HG03103 (cell line): Measurements from ENCODE around the gene LIMA1.
A peak's percentile ranks its signal among the peaks of the same experiment; 100 is the strongest.

ENCODE experiments used
- ATAC-seq: cut with Tn5 transposase; IDR thresholded peaks from one replicate; pipeline ENCODE4 v1.9.1; 2021; ENCODE audit warnings: low read depth; ENCODE audit not compliant: unreplicated experiment

LIMA1 gene

GRCh38 chr12:50192236-50192635 is 91.1 kb downstream of the LIMA1 start:
- ATAC-seq = no peak

DNA sequence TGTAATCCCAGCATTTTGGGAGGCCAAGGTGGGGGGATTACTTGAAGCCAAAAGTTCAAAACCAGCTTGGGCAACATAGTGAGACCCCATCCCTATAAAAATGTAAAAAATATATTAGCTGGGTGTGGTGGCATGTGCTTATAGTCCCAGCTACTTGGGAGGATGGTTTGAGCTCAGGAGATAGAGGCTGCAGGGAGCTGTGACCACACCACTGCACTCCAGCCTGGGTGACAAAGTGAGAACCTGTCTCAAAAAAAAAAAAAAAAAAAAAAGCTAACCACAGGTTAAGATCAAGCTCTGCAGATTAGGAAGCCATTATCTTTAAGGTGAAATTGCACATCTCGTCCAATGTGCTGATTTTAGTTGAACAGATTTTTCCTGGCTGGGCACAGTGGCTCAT is 92.5 kb downstream of the LIMA1 start:
- ATAC-seq = no peak

DNA sequence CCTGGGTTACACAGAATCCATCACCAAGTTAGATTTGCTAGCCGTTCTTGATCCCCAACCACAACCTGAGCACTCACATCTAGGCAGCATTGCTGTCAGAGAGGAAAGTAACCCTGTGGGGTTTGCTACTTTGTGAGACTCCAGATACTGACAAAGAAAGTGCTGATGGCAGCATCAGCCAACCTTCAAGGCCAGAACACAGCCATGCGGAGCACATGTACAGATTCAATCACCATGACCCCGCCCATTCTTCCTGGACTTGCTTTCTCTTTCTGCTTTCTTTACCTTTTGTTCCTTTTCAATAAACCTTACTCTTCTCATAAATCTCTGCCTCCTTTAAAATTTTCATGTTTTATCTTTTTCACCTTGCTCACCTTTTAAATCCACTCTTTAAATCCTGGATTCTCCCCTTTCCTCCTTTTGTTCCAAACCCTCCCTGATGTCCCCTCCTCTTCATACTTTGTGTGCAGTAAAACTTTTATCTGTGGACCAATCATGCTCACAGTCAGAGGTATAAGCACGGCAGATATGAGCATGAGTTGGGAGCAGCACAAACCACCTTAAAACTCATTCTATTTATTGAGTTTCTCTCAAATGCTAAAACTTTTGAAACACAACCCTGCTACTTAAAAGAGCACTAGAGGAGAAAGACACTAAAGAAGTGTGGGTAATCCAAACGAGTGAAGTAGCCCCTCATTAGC is 94.3 kb downstream of the LIMA1 start:
- no peak for ATAC-seq

GRCh38 chr12:50188241-50188781 is 95.0 kb downstream of the LIMA1 start:
- ATAC-seq = no peak

- ATAC-seq = no peak
Measured at GRCh38 chr12:50187084-50187900, 96.0 kb downstream of the LIMA1 start.

DNA sequence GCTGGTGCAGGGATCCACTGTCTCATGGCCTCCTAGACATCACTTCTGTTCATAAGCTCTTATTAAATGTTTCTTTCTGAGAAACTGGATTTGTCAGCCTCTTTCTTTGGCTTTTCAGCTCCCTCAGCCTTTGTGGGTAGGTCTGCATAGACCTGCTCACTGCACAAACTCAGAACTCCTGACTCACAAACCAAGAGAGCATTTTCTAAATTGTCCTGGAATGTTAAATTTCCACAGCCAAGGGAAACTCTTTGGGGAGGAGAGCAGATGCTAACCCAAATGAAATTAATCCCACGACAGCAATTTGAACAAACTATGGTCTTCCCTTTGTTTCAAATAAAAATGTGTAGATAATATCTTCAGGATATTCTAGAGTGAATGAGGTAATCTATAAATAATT is 96.6 kb downstream of the LIMA1 start:
- no peak for ATAC-seq

GRCh38 chr12:50185970-50186663 is 97.2 kb downstream of the LIMA1 start:
- ATAC-seq = no peak

DNA sequence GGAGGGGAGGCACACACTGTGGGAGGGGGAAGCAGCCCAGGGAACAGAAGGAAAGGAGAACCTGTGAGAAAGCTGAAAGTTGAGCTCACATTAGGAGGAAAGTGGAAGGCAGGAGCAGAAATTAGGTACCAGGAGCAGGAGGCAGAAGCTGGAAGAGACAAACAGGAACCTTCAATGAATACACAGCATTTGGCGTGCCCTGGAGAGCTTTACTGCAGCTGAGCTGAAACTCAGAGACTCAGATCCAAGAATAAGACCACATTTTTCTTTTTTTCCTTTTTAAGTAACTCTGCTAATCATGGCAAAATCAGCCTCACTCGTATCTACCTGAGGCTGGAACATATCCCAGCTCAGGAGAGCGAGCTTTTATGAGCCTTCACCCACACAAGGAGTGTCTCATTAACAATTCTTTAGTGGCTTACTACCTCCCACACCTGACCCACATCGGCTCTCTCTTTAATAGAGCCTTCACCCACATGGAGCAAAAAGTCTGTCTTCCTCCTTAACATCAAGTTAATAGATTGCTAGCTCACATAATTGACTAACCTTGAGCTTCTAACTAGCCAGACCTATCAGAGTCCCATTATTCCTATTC is 97.9 kb downstream of the LIMA1 start:
- no peak for ATAC-seq

GRCh38 chr12:50184261-50184660 is 99.1 kb downstream of the LIMA1 start:
- ATAC-seq = no peak

GRCh38 chr12:50182461-50182860 is 100.9 kb downstream of the LIMA1 start:
- no peak for ATAC-seq

GRCh38 chr12:50181691-50182090 is 101.6 kb downstream of the LIMA1 start:
- no peak for ATAC-seq

GRCh38 chr12:50175716-50176026 is 107.6 kb downstream of the LIMA1 start:
- ATAC-seq = no peak

- no peak for ATAC-seq
Measured at GRCh38 chr12:50174971-50175715, 108.2 kb downstream of the LIMA1 start.

DNA sequence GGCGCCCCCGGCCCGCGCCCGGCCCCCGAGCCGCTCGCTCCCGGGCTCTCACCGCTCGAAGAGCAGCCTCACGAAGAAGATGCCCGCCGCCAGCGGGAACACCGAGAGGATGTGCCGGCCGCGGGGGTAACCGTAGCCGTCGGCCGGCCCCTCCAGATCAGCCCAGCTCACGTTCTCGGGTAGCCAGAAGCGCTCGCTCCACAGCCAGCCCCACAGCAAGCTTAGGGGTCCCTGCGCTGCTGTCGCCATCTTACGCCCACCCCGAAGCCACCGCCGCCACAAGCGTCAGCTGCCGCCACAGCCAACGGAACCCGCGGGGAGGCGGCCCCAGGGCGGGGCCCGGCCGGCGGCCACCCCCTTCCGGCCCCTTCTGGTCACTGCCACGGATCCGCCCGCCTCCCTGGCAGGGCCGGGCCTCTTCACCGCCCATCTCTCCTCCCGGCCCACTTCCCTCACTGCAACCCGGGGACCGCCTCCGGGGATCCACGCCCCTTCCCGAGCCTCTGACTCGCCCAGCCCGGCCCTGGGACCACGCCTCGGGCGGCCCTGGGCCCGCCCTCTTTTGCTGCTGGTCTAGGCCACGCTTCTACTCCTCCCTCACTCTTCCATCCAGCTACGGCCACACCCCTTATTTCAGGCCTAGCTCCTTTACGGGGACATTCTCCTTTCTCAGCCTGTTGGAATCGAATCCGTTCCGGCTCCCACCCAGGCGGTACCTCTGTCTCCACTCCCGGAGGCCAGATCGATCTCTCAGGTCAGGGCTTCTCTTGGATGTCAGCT is 116.1 kb downstream of the LIMA1 start, which contains the start of gene CERS5:
CERS5 (minus strand) TSS at position 321 of the 780 bp plus-strand sequence; CDS start at position 249, 72 bp downstream.
- peak; percentile 97 for ATAC-seq

DNA sequence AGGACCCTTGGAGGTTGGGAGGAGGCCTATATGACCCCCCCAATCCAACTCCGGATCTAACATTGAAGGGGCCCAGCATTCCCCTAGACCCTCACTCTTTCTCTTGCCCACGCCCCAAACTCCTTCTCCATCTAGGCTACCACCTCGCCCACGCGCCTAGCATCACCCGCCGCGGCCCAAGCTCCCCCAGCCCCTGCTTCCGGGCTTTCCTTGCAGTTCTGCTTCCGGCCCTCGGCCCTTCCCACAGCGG is 116.6 kb downstream of the LIMA1 start:
- no peak for ATAC-seq

GRCh38 chr12:50164963-50165362 is 118.4 kb downstream of the LIMA1 start:
- no peak for ATAC-seq

DNA sequence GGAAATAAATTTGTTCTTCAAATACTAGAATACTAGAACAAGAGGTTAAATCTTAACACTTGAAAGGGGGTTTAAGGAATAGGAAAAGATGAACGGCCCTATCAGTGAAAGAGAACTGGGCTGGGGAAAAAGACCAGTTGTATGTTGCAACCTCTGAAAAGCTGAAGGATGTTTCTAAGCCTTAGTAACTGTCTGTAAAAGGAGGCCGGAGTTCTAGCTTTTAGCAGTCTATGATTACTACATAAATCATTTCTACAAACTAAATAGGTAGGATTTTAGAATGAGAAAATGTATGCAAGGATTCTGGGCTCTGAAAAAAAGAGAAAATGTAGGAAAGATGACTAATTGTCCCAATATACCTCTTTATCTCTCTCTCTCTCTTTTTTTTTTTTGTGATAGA is 121.1 kb downstream of the LIMA1 start:
- no peak for ATAC-seq

DNA sequence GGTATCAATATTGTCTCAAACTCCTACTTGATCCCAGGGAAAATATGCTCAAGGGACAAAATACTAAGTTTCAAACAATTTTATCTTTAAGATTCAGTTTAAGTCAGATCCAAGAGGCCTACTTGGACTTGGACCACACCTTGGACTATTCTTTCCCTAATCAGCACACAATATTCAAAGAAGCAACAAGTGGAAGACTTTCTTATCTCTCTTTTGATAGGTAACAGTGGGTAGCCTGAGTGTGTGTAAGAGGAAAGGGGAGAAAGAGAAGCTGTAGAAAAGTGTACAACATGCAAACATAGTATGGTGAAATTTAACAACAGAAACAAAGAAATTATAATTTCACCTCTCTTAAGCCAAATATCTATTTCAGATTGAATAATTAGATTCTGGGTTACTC is 122.7 kb downstream of the LIMA1 start:
- ATAC-seq = no peak

GRCh38 chr12:50157259-50157658 is 126.1 kb downstream of the LIMA1 start:
- no peak for ATAC-seq

DNA sequence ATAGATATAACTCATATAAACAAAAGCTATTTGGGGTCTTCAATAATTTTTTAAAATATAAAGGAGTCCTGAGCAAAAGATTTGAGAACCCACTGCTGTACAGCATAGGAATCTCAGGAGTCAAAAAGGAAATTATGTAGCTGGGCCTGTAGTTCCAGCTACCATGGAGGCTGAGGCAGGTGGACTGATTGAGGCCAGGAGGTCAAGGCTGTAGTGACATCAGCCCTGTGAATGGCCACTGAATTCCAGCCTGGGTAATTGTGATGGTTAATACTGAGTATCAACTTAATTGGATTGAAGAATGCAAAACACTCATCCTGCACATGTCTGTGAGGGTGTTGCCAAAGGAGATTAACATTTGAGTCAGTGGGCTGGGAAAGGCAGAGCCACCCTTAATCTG is 126.7 kb downstream of the LIMA1 start:
- no peak for ATAC-seq
